ENCODE measurements around the gene SCUBE2.
"Not testable (repeated sequence)": the region's sequence is repeated elsewhere in the genome, so short reads cannot be mapped to it uniquely, and the experiment has no call there.

Gene SCUBE2

GRCh38 chr11:9039198-9039597 lies 52.2 kb downstream of the SCUBE2 start:
- DNase-seq, result no peak

GRCh38 chr11:9038541-9038940 lies 52.9 kb downstream of the SCUBE2 start:
- no peak for DNase-seq

GRCh38 chr11:9037963-9038362 lies 53.4 kb downstream of the SCUBE2 start:
- DNase-seq, result no peak

GRCh38 chr11:9037046-9037780 lies 54.2 kb downstream of the SCUBE2 start:
- DNase-seq, result no peak

- no peak for DNase-seq
Measured at GRCh38 chr11:9030601-9031000, 60.8 kb downstream of the SCUBE2 start.

- no peak for DNase-seq
Measured at GRCh38 chr11:9029422-9029821, 62.0 kb downstream of the SCUBE2 start.

- DNase-seq, result no peak
Measured at GRCh38 chr11:9028581-9028980, 62.8 kb downstream of the SCUBE2 start.

GRCh38 chr11:9025101-9025850 lies 66.1 kb downstream of the SCUBE2 start:
- peak; percentile 80 for DNase-seq

GRCh38 chr11:9022961-9023680 lies 68.3 kb downstream of the SCUBE2 start:
- no peak for DNase-seq

GRCh38 chr11:9020916-9021315 lies 70.5 kb downstream of the SCUBE2 start:
- no peak for DNase-seq

- no peak for DNase-seq
Measured at GRCh38 chr11:9019861-9020260, 71.5 kb downstream of the SCUBE2 start.

- no peak for DNase-seq
Measured at GRCh38 chr11:9017773-9018172, 73.6 kb downstream of the SCUBE2 start.

- DNase-seq, result no peak
Measured at GRCh38 chr11:9016916-9017642, 74.3 kb downstream of the SCUBE2 start.

- DNase-seq, result peak; percentile 66
Measured at GRCh38 chr11:9015677-9016076, 75.7 kb downstream of the SCUBE2 start.

- DNase-seq, result no peak
Measured at GRCh38 chr11:9014826-9015225, 76.6 kb downstream of the SCUBE2 start.

GRCh38 chr11:9013373-9013772 lies 78.0 kb downstream of the SCUBE2 start:
- no peak for DNase-seq

- DNase-seq, result not testable (repeated sequence)
Measured at GRCh38 chr11:9009538-9009937, 81.9 kb downstream of the SCUBE2 start.

- DNase-seq, result no peak
Measured at GRCh38 chr11:9008661-9009060, 82.7 kb downstream of the SCUBE2 start.

- no peak for DNase-seq
Measured at GRCh38 chr11:9008011-9008550, 83.3 kb downstream of the SCUBE2 start.

- no peak for DNase-seq
Measured at GRCh38 chr11:9005087-9005486, 86.3 kb downstream of the SCUBE2 start.

- no peak for DNase-seq
Measured at GRCh38 chr11:9004183-9004926, 87.0 kb downstream of the SCUBE2 start.

GRCh38 chr11:9003573-9004182 lies 87.7 kb downstream of the SCUBE2 start, which contains the start of gene NRIP3:
Gene NRIP3, minus strand, starts transcription at chr11:9004001. Its CDS starts 66 bp downstream, at chr11:9003935.
- peak; percentile 44 for DNase-seq
